GM21529 (cell line): ENCODE results near the gene SEC14L6.

Experiments used
- ATAC-seq: cut with Tn5 transposase; IDR thresholded peaks from one replicate; pipeline ENCODE4 v1.9.1; 2021; ENCODE audit not compliant: unreplicated experiment

Gene SEC14L6

GRCh38 chr22:30497466-30498150 lies 48.9 kb downstream of the SEC14L6 start:
- no peak for ATAC-seq

GRCh38 chr22:30495041-30495784 lies 51.3 kb downstream of the SEC14L6 start:
- no peak for ATAC-seq

GRCh38 chr22:30492144-30492543 lies 54.4 kb downstream of the SEC14L6 start:
- no peak for ATAC-seq

- ATAC-seq, result no peak
Observed at GRCh38 chr22:30491381-30491780, 55.2 kb downstream of the SEC14L6 start.

GRCh38 chr22:30490399-30490798 lies 56.1 kb downstream of the SEC14L6 start:
- no peak for ATAC-seq

- no peak for ATAC-seq
Observed at GRCh38 chr22:30488121-30488520, 58.4 kb downstream of the SEC14L6 start.

GRCh38 chr22:30486661-30487115 lies 59.9 kb downstream of the SEC14L6 start:
- ATAC-seq, result no peak

GRCh38 chr22:30486118-30486517 lies 60.4 kb downstream of the SEC14L6 start:
- no peak for ATAC-seq

GRCh38 chr22:30485362-30485988 lies 61.1 kb downstream of the SEC14L6 start:
- no peak for ATAC-seq

- ATAC-seq, result no peak
Observed at GRCh38 chr22:30483169-30483568, 63.4 kb downstream of the SEC14L6 start.

GRCh38 chr22:30481711-30482110 lies 64.8 kb downstream of the SEC14L6 start:
- no peak for ATAC-seq

GRCh38 chr22:30479981-30480380 lies 66.6 kb downstream of the SEC14L6 start:
- no peak for ATAC-seq

- ATAC-seq, result no peak
Observed at GRCh38 chr22:30474683-30475424, 71.7 kb downstream of the SEC14L6 start.

GRCh38 chr22:30474121-30474520 lies 72.4 kb downstream of the SEC14L6 start:
- ATAC-seq, result no peak

- ATAC-seq, result no peak
Observed at GRCh38 chr22:30472994-30473720, 73.4 kb downstream of the SEC14L6 start.
